Caco-2 (cell line): ENCODE measurements around the gene OR10R2. TPM values are rescaled to one million over a fixed set of nuclear protein-coding genes. Genes with fewer than 3 reads are reported as not detected.

ENCODE experiments used
- BruUV-seq: library from RNA; stranded (reverse); fragments of 400-500 nt; replicated peaks from 2 replicates; lab custom pipeline; 2021; lab: Mats Ljungman, UMichigan
- CTCF ChIA-PET: fragments of 300-600 bp; sonication (Branson Sonifier 250); formaldehyde crosslinking; loops from one replicate; lab custom pipeline; 2022; ENCODE audit warnings: antibody characterized with exemption; lab: Charles Lee
- POLR2A ChIA-PET: fragments of 300-600 bp; sonication (Branson Sonifier 250); formaldehyde crosslinking; loops from one replicate; lab custom pipeline; 2022; ENCODE audit warnings: antibody characterized with exemption; lab: Charles Lee
- DNase-seq, 2 experiments: peaks; one replicate each; pipeline versions ENCODE4 v3.0.0 to v3.0.0-alpha.2; 2020 to 2022
- H3K27me3 ChIP-seq: replicated peaks from 2 replicates; pipeline ENCODE4 v1.6.0; 2011; ENCODE audit warnings: low read length; ENCODE audit not compliant: control insufficient read depth, insufficient read depth
- H3K36me3 ChIP-seq: 2 replicates; pipeline ENCODE4 v1.5.1; 2011; ENCODE audit warnings: low read length; ENCODE audit not compliant: control insufficient read depth, insufficient read depth
- H3K4me1 ChIP-seq: fragments of 250-450 bp; sonication (Bioruptor Pico); 2 replicates; pipeline ENCODE4 v1.5.1; 2020; ENCODE audit warnings: mild to moderate bottlenecking
- H3K4me3 ChIP-seq: 2 replicates; pipeline ENCODE4 v1.5.1; 2011; ENCODE audit warnings: low read depth, mild to moderate bottlenecking, control low read depth, low read length
- H3K9me3 ChIP-seq: fragments of 250-450 bp; sonication (Bioruptor Pico); 2 replicates; pipeline ENCODE4 v1.5.1; 2020; ENCODE audit warnings: mild to moderate bottlenecking, moderate library complexity
- H3K27ac Mint-ChIP-seq: one replicate; pipeline ENCODE4 v1.8.0; 2022; ENCODE audit warnings: mixed read lengths; ENCODE audit not compliant: unreplicated experiment
- H3K27me3 Mint-ChIP-seq: one replicate; pipeline ENCODE4 v1.8.0; 2022; ENCODE audit warnings: mixed read lengths; ENCODE audit not compliant: insufficient read depth, unreplicated experiment
- H3K36me3 Mint-ChIP-seq: one replicate; pipeline ENCODE4 v1.8.0; 2022; ENCODE audit warnings: mild to moderate bottlenecking, mixed read lengths; ENCODE audit not compliant: insufficient read depth, unreplicated experiment
- H3K4me1 Mint-ChIP-seq: one replicate; pipeline ENCODE4 v1.8.0; 2022; ENCODE audit warnings: low read depth, mixed read lengths; ENCODE audit not compliant: unreplicated experiment
- H3K4me3 Mint-ChIP-seq: one replicate; pipeline ENCODE4 v1.8.0; 2022; ENCODE audit warnings: mild to moderate bottlenecking, moderate library complexity, mixed read lengths; ENCODE audit not compliant: unreplicated experiment
- H3K9me3 Mint-ChIP-seq: one replicate; pipeline ENCODE4 v1.8.0; 2022; ENCODE audit warnings: mixed read lengths; ENCODE audit not compliant: unreplicated experiment
- CTCF ChIP-seq, 2 experiments: fragments of 200-600 bp in 1 of 2; IDR thresholded peaks; 1 replicate in 1 of 2; 2 replicates in 1 of 2; pipeline versions ENCODE4 v1.5.1 to v1.8.0; 2011 to 2022; ENCODE audit warnings: antibody characterized with exemption in 1 of 2, control low read depth in 1 of 2, inconsistent platforms in 1 of 2, low read depth in 1 of 2, low read length in 1 of 2, mild to moderate bottlenecking in 1 of 2, moderate library complexity in 1 of 2; ENCODE audit not compliant: insufficient read depth in 1 of 2, severe bottlenecking in 1 of 2, unreplicated experiment in 1 of 2
- intact Hi-C: fragments of 100-400 bp; cut with micrococcal nuclease; formaldehyde crosslinking; loops from one replicate; pipeline ENCODE4 v1.10.0; 2022; ENCODE audit not compliant: unreplicated experiment
- total RNA-seq: library from RNA; stranded (reverse); gene quantifications from 2 replicates; pipeline ENCODE4 v1.2.3, GENCODE V29; 2022

Gene OR10R2
- total RNA-seq, 1 experiment from 2014 or later: not detected

DNA sequence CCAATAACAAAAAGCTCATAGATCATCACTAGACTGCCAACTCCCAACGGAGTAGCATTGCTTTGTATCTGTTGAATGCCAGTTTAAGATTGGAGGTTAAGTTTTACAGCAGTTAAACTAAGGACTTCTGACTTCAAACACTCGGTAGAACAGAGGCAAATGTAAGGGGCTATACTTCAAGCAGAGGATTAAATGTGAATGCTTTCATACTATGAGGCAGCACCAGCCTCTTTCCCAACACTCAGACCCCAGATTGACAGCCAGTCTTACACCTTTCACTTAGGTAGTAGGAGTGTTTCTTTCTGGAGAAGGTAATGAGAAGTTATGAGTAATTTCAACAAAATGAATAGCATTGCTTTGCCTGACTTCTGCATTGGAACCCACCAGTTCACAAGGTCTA, 22.8 kb downstream of the OR10R2 start:
- H3K27me3 Mint-ChIP-seq: peaks cover 5% of the 10 kb centered on the region
- H3K36me3 ChIP-seq: no peaks in the 10 kb centered on the region
- BruUV-seq: no TSS peak
- no peaks in the 10 kb centered on the region for H3K9me3 Mint-ChIP-seq
- no peak for DNase-seq
- TF ChIP-seq CTCF (IDR thresholded peaks at IDR 0.05; ENCODE audit: insufficient read depth in 1 of 2, low read depth in 1 of 2, low read length in 1 of 2, severe bottlenecking in 1 of 2, unreplicated experiment in 1 of 2): no peak
- no peak overlapping the region for H3K4me3 Mint-ChIP-seq
- intact Hi-C loops: loop anchor here (10.0 kb wide), 1 partner anchor 290 kb away; no protein-coding TSS in a partner anchor
- H3K9me3 ChIP-seq: no peaks in the 10 kb centered on the region; the same call in 1 of the 2 replicates
- no peaks in the 10 kb centered on the region for H3K36me3 Mint-ChIP-seq
- H3K27ac Mint-ChIP-seq: no peak overlapping the region
- no peaks in the 10 kb centered on the region for H3K4me1 ChIP-seq
- no peaks in the 10 kb centered on the region for H3K27me3 ChIP-seq
- no peaks in the 10 kb centered on the region for H3K4me1 Mint-ChIP-seq
- CTCF ChIA-PET: no interaction called here
- POLR2A ChIA-PET: no interaction called here
- H3K4me3 ChIP-seq: no peak overlapping the region

DNA sequence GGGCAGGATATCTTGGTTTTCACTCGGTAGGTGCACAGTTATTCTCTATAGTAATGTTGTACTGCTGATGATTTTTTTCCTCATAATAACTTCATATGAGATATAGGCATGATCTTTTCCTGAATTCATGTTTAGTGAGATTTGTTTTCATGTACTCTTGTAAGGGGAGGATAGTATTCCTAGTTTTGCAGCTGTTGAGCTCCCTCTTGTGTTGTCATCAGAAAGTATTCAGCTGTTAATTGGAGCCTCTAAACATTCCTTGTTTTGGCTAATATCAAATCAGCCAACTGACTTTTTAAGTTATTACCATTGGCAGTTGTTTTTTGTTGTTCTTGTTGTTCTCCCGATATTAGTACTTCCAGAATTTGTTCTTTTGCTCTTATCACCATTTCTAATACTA, 24.4 kb downstream of the OR10R2 start:
- DNase-seq: no peak
- POLR2A ChIA-PET: no interaction called here
- Mint-ChIP-seq H3K36me3 (no peaks in the 10 kb centered on the region), H3K9me3 (no peaks in the 10 kb centered on the region), H3K27me3 (peaks cover 5% of the 10 kb centered on the region), H3K27ac (no peak overlapping the region), H3K4me1 (no peaks in the 10 kb centered on the region), H3K4me3 (no peak overlapping the region)
- no peaks in the 10 kb centered on the region; the same call in 1 of the 2 replicates for H3K9me3 ChIP-seq
- H3K36me3 ChIP-seq: no peaks in the 10 kb centered on the region
- no TSS peak for BruUV-seq
- CTCF ChIA-PET: interaction anchor here (1.5 kb wide), 1 partner anchor 293 kb away, joined by 10 read pairs; no protein-coding TSS in a partner anchor
- H3K4me1 ChIP-seq: no peaks in the 10 kb centered on the region
- intact Hi-C loops: loop anchor here (10.0 kb wide), 1 partner anchor 292 kb away; no protein-coding TSS in a partner anchor
- H3K27me3 ChIP-seq: no peaks in the 10 kb centered on the region
- H3K4me3 ChIP-seq: no peak overlapping the region
- TF ChIP-seq CTCF (IDR thresholded peaks at IDR 0.05; ENCODE audit: insufficient read depth in 1 of 2, low read depth in 1 of 2, low read length in 1 of 2, severe bottlenecking in 1 of 2, unreplicated experiment in 1 of 2): peak in 1 of 2 experiments; percentile 12

- Histone ChIP-seq H3K4me1 (no peaks in the 10 kb centered on the region), H3K27me3 (no peaks in the 10 kb centered on the region; the same call in 1 of the 2 replicates), H3K36me3 (no peaks in the 10 kb centered on the region), H3K4me3 (no peak overlapping the region), H3K9me3 (no peaks in the 10 kb centered on the region)
- POLR2A ChIA-PET: no interaction called here
- DNase-seq: peak; percentile 37 to 41
- peak; percentile 29 to 36 for TF ChIP-seq CTCF (IDR thresholded peaks at IDR 0.05; ENCODE audit: insufficient read depth in 1 of 2, low read depth in 1 of 2, low read length in 1 of 2, severe bottlenecking in 1 of 2, unreplicated experiment in 1 of 2)
- CTCF ChIA-PET: interaction anchor here (0.6 kb wide), 2 partner anchors 111 to 299 kb away, joined by 3 to 4 read pairs; no protein-coding TSS in a partner anchor
- no peaks in the 10 kb centered on the region for H3K36me3 Mint-ChIP-seq
- no peak overlapping the region for H3K4me3 Mint-ChIP-seq
- no peaks in the 10 kb centered on the region for H3K4me1 Mint-ChIP-seq
- H3K27ac Mint-ChIP-seq: no peak overlapping the region
- BruUV-seq: no TSS peak
- H3K27me3 Mint-ChIP-seq: peaks cover 2% of the 10 kb centered on the region
- intact Hi-C loops: loop anchor here (1.0 kb wide), 2 partner anchors 492 to 566 kb away; no protein-coding TSS in a partner anchor
- no peaks in the 10 kb centered on the region for H3K9me3 Mint-ChIP-seq
Measured at GRCh38 chr1:158506369-158506987, 34.5 kb downstream of the OR10R2 start.
